H1 (cell line): ENCODE measurements around the gene INHBB.

Experiments used
- ATF2 ChIP-seq: IDR thresholded peaks from 2 replicates; pipeline ENCODE4 v1.6.1; 2012; ENCODE audit warnings: low read length, inconsistent platforms
- BACH1 ChIP-seq: IDR thresholded peaks from 2 replicates; pipeline ENCODE4 v1.6.1; 2012; ENCODE audit warnings: low read length, improper control_type of control experiment
- CBX8 ChIP-seq: fragments of 300-800, 300-1000 bp; sonication (generic); IDR thresholded peaks from 2 replicates; pipeline ENCODE4 v1.7.1; 2016; ENCODE audit warnings: low read depth, low read length, borderline replicate concordance
- CHD2 ChIP-seq: IDR thresholded peaks from 2 replicates; pipeline ENCODE4 v1.6.1; 2012; ENCODE audit warnings: low read length, improper control_type of control experiment
- JUND ChIP-seq: IDR thresholded peaks from 2 replicates; pipeline ENCODE4 v1.6.1; 2011; ENCODE audit warnings: mild to moderate bottlenecking, improper control_type of control experiment, low read length
- MAFK ChIP-seq: IDR thresholded peaks from 2 replicates; pipeline ENCODE4 v1.6.1; 2012; ENCODE audit warnings: low read depth, mild to moderate bottlenecking, improper control_type of control experiment, low read length
- RFX5 ChIP-seq: IDR thresholded peaks from 2 replicates; pipeline ENCODE4 v1.6.1; 2011; ENCODE audit warnings: low read depth, low read length, improper control_type of control experiment, borderline replicate concordance
- TAF1 ChIP-seq: IDR thresholded peaks from 2 replicates; pipeline ENCODE4 v1.6.1; 2011; ENCODE audit warnings: mild to moderate bottlenecking, low read depth, low read length
- ZNF274 ChIP-seq: IDR thresholded peaks from 2 replicates; pipeline ENCODE4 v1.7.0; 2012; ENCODE audit warnings: low read length, borderline replicate concordance; ENCODE audit errors: extremely low read depth
- TF ChIP-seq, protein P1 (sequence below): IDR thresholded peaks from 2 replicates; pipeline ENCODE4 v1.6.1; 2011; ENCODE audit warnings: low read depth, mild to moderate bottlenecking, low read length; ENCODE audit not compliant: insufficient read depth
- TF ChIP-seq, protein P2 (sequence below), 3 experiments: IDR thresholded peaks; 1 replicate in 2 of 3; 2 replicates in 1 of 3; pipeline versions ENCODE4 v1.5.1 to v1.6.1; 2011; ENCODE audit warnings: low read length in 3 of 3, mild to moderate bottlenecking in 3 of 3, inconsistent platforms in 2 of 3, low read depth in 1 of 3, moderate library complexity in 1 of 3; ENCODE audit not compliant: insufficient read depth in 1 of 3; ENCODE audit errors: control extremely low read depth in 1 of 3

DNA sequence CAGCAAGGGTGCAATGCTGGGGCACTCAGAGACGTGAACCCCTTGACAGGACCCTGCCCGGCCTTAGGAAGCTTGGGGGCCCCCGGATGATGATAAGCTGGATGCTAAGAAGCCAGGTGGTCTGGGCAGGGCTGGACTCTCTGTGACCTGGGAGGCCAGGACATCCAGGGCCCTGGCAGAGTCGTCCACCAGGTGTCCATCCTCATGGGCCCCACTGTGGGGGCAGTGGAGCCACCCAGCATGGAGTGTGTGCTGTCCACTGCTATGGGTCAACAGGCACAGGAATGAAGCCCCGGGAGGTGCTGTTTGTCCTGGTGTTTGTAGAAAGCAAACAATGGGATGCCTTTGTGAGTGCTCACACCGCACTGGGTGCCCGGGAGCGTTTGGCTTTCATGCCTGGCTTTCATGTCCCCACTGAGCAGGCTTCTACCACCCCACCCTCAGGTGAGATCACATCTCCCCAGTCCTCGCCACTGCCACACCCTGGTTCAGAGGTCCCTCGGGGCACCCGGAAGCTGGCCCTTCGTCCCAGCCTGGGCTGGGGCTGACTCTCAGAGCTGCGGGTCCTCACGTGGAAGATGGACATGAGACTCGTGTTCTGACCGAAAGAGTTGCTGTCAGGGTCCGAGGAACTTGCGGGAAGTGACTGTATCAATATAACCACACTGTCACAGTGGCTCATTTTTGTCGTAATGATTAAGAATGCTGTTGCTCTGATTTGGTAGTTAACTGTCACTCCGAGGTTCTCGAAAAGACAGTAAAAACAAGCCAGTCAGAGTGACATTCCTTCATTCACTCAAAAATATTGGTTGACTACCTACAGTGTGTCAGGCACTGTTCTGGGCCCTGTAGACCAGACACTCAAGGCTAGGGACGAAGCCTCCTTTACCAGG, 53.3 kb downstream of the INHBB start:
- no peak for TF ChIP-seq CHD2
- TF ChIP-seq JUND = no peak
- no peak for TF ChIP-seq MAFK
- TF ChIP-seq RFX5 = no peak
- no peak for TF ChIP-seq ATF2
- no peak for TF ChIP-seq BACH1
- TF ChIP-seq CBX8 = no peak
- no peak for TF ChIP-seq TAF1
- TF ChIP-seq, protein P1, sequence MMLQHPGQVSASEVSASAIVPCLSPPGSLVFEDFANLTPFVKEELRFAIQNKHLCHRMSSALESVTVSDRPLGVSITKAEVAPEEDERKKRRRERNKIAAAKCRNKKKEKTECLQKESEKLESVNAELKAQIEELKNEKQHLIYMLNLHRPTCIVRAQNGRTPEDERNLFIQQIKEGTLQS = no peak
- TF ChIP-seq, protein P2, sequence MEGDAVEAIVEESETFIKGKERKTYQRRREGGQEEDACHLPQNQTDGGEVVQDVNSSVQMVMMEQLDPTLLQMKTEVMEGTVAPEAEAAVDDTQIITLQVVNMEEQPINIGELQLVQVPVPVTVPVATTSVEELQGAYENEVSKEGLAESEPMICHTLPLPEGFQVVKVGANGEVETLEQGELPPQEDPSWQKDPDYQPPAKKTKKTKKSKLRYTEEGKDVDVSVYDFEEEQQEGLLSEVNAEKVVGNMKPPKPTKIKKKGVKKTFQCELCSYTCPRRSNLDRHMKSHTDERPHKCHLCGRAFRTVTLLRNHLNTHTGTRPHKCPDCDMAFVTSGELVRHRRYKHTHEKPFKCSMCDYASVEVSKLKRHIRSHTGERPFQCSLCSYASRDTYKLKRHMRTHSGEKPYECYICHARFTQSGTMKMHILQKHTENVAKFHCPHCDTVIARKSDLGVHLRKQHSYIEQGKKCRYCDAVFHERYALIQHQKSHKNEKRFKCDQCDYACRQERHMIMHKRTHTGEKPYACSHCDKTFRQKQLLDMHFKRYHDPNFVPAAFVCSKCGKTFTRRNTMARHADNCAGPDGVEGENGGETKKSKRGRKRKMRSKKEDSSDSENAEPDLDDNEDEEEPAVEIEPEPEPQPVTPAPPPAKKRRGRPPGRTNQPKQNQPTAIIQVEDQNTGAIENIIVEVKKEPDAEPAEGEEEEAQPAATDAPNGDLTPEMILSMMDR (IDR thresholded peaks at IDR 0.05; ENCODE audit: control extremely low read depth in 1 of 3, insufficient read depth in 1 of 3, low read depth in 1 of 3, low read length in 3 of 3) = no peak
- no peak for TF ChIP-seq ZNF274
